Smooth muscle cell (in vitro differentiated cells): ENCODE results near the gene CDS1. TPM values are rescaled to one million over a fixed set of nuclear protein-coding genes. Genes with fewer than 3 reads are reported as not detected.

ENCODE experiments used
- DNase-seq: peaks from one replicate; lab custom pipeline; 2025; ENCODE audit not compliant: unreplicated experiment; lab: John Stamatoyannopoulos, UW
- H2AFZ ChIP-seq: fragments of 200-600 bp; sonication (generic); 2 replicates; pipeline ENCODE4 v1.6.0; 2016; ENCODE audit warnings: antibody characterized with exemption, low read depth, mild to moderate bottlenecking
- H3F3A ChIP-seq: fragments of 200-600 bp; sonication (generic); 2 replicates; pipeline ENCODE4 v1.6.0; 2017; ENCODE audit warnings: antibody characterized with exemption, low read depth
- H3K27ac ChIP-seq: fragments of 200-600 bp; sonication (generic); 2 replicates; pipeline ENCODE4 v1.5.1; 2016; ENCODE audit warnings: low read depth, mild to moderate bottlenecking
- H3K27me3 ChIP-seq: fragments of 200-600 bp; sonication (generic); 2 replicates; pipeline ENCODE4 v1.6.1; 2016; ENCODE audit warnings: low read depth, mild to moderate bottlenecking
- H3K36me3 ChIP-seq: fragments of 200-600 bp; sonication (generic); 2 replicates; pipeline ENCODE4 v1.5.1; 2016; ENCODE audit warnings: low read depth
- H3K4me1 ChIP-seq: fragments of 200-600 bp; sonication (generic); 2 replicates; pipeline ENCODE4 v1.5.1; 2016; ENCODE audit warnings: low read depth
- H3K4me2 ChIP-seq: fragments of 200-600 bp; sonication (generic); 2 replicates; pipeline ENCODE4 v1.6.0; 2016; ENCODE audit warnings: mild to moderate bottlenecking
- H3K4me3 ChIP-seq: fragments of 200-600 bp; sonication (generic); 2 replicates; pipeline ENCODE4 v1.5.1; 2016; ENCODE audit warnings: mild to moderate bottlenecking
- H3K79me2 ChIP-seq: fragments of 200-600 bp; sonication (generic); 2 replicates; pipeline ENCODE4 v1.6.0; 2016; ENCODE audit warnings: low read depth, mild to moderate bottlenecking
- H3K9ac ChIP-seq: fragments of 200-600 bp; sonication (generic); 2 replicates; pipeline ENCODE4 v1.6.0; 2016; ENCODE audit warnings: low read depth
- H3K9me3 ChIP-seq: fragments of 200-600 bp; sonication (generic); replicated peaks from 2 replicates; pipeline ENCODE4 v1.5.1; 2016; ENCODE audit warnings: low read depth
- H4K20me1 ChIP-seq: fragments of 200-600 bp; sonication (generic); 2 replicates; pipeline ENCODE4 v1.6.0; 2016; ENCODE audit warnings: low read depth
- WGBS: methylation state at CpG from one replicate; pipeline ENCODE4 v1.1.7; 2016; ENCODE audit warnings: low lambda C conversion rate; 5-methylcytosine and 5-hydroxymethylcytosine counted together
- polyA plus RNA-seq: library from polyadenylated mRNA; unstranded; fragments of >200 nt; fragmentation: Nextera tagmentation; extraction: Ambion mirVana; gene quantifications from 2 replicates; pipeline ENCODE4 v1.2.1, GENCODE V29; 2016
- total RNA-seq: library from RNA; depleted of rRNA; stranded (reverse); fragments of >200 nt; gene quantifications from 2 replicates; pipeline ENCODE4 v1.2.3, GENCODE V29; 2014
- TF ChIP-seq, protein P1 (sequence below): fragments of 200-600 bp; sonication (generic); IDR thresholded peaks from 2 replicates; pipeline ENCODE4 v1.5.1; 2017; ENCODE audit warnings: borderline replicate concordance, mild to moderate bottlenecking, antibody characterized with exemption; ENCODE audit not compliant: insufficient read depth, poor library complexity, severe bottlenecking

The CDS1 gene
- total and polyA plus RNA-seq, 2 experiments from 2014 or later, result 2.1 to 15.2 TPM

DNA sequence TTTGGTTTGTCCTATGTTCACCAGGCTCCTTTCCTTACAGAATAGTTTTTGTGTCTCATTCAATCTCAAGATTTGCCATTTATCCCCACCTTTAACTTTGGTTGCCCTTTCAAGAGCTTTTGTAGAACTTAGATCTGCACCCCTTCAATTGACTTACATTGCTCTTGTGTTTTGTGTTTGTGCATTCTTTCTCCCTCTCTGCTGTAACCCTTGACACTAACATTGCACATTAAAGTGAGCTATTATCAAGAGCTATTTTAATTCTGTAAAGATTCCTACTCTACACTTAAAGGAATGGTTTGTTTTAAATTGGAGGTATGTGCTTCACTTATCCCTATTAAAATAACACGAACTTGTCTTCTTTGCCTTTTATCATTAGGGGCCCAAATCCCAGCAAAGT, 65.3 kb downstream of the CDS1 start:
- no peak overlapping the region for H3K4me3 ChIP-seq
- no peak overlapping the region for H3K9ac ChIP-seq
- H3K27ac ChIP-seq, result no peak overlapping the region
- no peaks in the 10 kb centered on the region for H4K20me1 ChIP-seq
- TF ChIP-seq, protein P1, sequence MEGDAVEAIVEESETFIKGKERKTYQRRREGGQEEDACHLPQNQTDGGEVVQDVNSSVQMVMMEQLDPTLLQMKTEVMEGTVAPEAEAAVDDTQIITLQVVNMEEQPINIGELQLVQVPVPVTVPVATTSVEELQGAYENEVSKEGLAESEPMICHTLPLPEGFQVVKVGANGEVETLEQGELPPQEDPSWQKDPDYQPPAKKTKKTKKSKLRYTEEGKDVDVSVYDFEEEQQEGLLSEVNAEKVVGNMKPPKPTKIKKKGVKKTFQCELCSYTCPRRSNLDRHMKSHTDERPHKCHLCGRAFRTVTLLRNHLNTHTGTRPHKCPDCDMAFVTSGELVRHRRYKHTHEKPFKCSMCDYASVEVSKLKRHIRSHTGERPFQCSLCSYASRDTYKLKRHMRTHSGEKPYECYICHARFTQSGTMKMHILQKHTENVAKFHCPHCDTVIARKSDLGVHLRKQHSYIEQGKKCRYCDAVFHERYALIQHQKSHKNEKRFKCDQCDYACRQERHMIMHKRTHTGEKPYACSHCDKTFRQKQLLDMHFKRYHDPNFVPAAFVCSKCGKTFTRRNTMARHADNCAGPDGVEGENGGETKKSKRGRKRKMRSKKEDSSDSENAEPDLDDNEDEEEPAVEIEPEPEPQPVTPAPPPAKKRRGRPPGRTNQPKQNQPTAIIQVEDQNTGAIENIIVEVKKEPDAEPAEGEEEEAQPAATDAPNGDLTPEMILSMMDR, result no peak
- no peaks in the 10 kb centered on the region for H3K79me2 ChIP-seq
- no peaks in the 10 kb centered on the region for H3K36me3 ChIP-seq
- DNase-seq, result no peak
- no peak overlapping the region for H3K4me2 ChIP-seq
- WGBS, result 94% methylated on average over 1 of the region's 1 CpG
- peaks cover 3% of the 10 kb centered on the region for H3K4me1 ChIP-seq
- no peak overlapping the region for H2AFZ ChIP-seq
- H3K27me3 ChIP-seq, result no peaks in the 10 kb centered on the region
- H3K9me3 ChIP-seq, result no peaks in the 10 kb centered on the region
- H3F3A ChIP-seq, result no peaks in the 10 kb centered on the region

DNA sequence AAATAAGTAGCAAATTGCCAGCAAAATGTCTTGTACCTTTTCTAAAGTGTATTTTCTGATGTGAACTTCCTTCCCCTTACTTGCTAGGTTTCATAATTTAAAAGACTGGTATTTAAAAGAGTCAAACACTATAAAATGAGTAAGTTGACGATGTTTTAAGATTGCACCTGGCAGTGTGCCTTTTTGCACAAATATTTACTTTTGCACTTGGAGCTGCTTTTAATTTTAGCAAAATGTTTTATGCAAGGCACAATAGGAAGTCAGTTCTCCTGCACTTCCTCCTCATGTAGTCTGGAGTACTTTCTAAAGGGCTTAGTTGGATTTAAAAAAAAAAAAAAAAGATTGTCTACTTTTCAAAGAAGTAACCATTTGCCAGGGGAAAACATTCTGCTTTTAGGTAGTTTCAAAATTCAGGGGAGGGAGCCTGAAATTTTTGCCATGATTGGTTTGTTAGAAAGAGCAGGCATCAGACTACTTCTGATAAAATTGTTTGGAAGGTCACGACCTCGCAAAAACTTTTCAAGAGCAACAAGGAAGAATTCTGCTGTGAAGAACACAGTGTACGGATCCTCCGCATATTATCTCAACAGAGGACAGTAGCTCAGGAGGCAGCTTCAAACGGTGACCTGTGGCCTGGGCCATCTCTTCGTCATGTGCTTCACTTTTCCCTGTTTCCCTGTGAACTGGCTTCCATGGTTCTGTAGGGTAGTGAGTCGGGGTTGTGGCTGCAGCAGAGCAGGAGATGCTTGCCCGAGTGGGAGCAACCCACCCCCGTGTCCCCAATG, 66.1 kb downstream of the CDS1 start:
- TF ChIP-seq, protein P1, result no peak
- H3K4me3 ChIP-seq, result no peak overlapping the region
- no peaks in the 10 kb centered on the region for H3K27me3 ChIP-seq
- H3K9ac ChIP-seq, result no peak overlapping the region
- H3K4me2 ChIP-seq, result no peak overlapping the region
- no peak overlapping the region for H3K27ac ChIP-seq
- H3K36me3 ChIP-seq, result no peaks in the 10 kb centered on the region
- no peak for DNase-seq
- no peaks in the 10 kb centered on the region for H3K79me2 ChIP-seq
- no peaks in the 10 kb centered on the region for H4K20me1 ChIP-seq
- no peak overlapping the region for H2AFZ ChIP-seq
- no peaks in the 10 kb centered on the region for H3F3A ChIP-seq
- 87% methylated on average over 10 of the region's 10 CpGs for WGBS
- peaks cover 3% of the 10 kb centered on the region for H3K4me1 ChIP-seq
- H3K9me3 ChIP-seq, result no peaks in the 10 kb centered on the region

DNA sequence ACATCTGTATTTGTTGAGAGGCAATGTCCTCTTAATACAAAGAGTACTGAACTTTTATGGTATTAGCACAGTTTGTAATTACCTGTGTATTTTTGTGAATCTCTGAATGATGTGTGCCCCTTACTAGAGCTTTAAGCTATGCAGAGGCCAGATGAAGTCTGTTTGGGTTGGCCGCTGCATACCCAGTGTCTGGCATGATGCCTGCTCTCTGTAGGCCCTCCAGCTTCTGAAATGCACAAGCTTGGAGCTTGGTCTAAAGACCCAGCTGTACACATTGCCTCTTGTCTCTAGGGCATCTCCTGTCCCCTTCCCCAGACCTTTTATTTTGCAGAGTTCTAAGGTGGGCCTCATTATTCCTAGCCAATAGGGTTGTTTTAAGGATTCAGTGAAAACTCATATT, 68.6 kb downstream of the CDS1 start:
- H3F3A ChIP-seq, result no peaks in the 10 kb centered on the region
- no peak overlapping the region for H2AFZ ChIP-seq
- H3K4me3 ChIP-seq, result no peak overlapping the region
- 100% methylated on average over 1 of the region's 1 CpG for WGBS
- H3K79me2 ChIP-seq, result no peaks in the 10 kb centered on the region
- no peak for DNase-seq
- H3K27ac ChIP-seq, result no peak overlapping the region
- no peaks in the 10 kb centered on the region for H3K36me3 ChIP-seq
- H3K4me1 ChIP-seq, result peaks cover 3% of the 10 kb centered on the region
- no peaks in the 10 kb centered on the region for H4K20me1 ChIP-seq
- no peak overlapping the region for H3K4me2 ChIP-seq
- H3K9me3 ChIP-seq, result no peaks in the 10 kb centered on the region
- H3K27me3 ChIP-seq, result no peaks in the 10 kb centered on the region
- no peak overlapping the region for H3K9ac ChIP-seq
- TF ChIP-seq, protein P1, result no peak

DNA sequence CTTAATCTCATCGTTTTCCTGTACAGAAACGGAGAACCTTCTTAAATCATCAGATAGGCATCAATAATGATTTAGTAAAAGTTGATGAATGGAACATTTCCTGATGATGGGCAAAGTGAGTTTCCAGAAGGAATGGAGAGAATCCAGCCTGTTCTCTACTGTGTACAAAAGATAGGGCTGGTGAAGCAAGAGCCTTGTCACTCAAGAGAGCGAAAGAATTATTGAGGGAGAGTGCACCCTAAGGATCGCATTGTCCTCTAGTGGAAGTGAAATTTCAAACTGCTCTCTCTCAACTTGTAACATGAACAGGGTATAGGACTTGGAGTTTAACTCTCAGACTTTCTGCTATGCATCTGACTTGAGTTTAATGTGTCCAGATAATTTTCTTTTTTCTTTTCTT, 69.6 kb downstream of the CDS1 start:
- TF ChIP-seq, protein P1, result no peak
- 96% methylated on average over 4 of the region's 4 CpGs for WGBS

More for the DNA sequence above, 69.6 kb downstream of the CDS1 start:
- Histone ChIP-seq H3K27ac (no peak overlapping the region), H3K9ac (no peak overlapping the region), H3K9me3 (no peaks in the 10 kb centered on the region), H3K4me2 (no peak overlapping the region), H3F3A (no peaks in the 10 kb centered on the region), H3K36me3 (no peaks in the 10 kb centered on the region), H4K20me1 (no peaks in the 10 kb centered on the region), H2AFZ (no peak overlapping the region), H3K4me3 (no peak overlapping the region), H3K79me2 (no peaks in the 10 kb centered on the region), H3K27me3 (no peaks in the 10 kb centered on the region), H3K4me1 (peaks cover under 1% of the 10 kb centered on the region)
- DNase-seq, result no peak
